Activated CD8-positive, alpha-beta T cell treated with anti-CD3 and anti-CD28 coated beads, Interleukin-2, amount 10 ng/mL, durations not matched to agents 7 days and 5 days (primary cell): Measurements from ENCODE around the gene GALT. TPM values are rescaled to one million over a fixed set of nuclear protein-coding genes. Genes with fewer than 3 reads are reported as not detected.

ENCODE experiments used
- total RNA-seq, 2 experiments: library from RNA; stranded (reverse); gene quantifications; one replicate each; pipeline ENCODE4 v1.2.3, GENCODE V29; 2021

Gene GALT
- total RNA-seq, 2 experiments from 2014 or later: 79.1 to 83.9 TPM

Other genes with a start within 250 kb of the GALT start
- 1 to 10 TPM; 7.5 to 8.3 TPM for gene FAM219A, start 188.1 kb upstream of the GALT start, total RNA-seq
- not detected for gene DNAI1, start 187.9 kb upstream of the GALT start, total RNA-seq
- gene ENHO, start 123.7 kb upstream of the GALT start, total RNA-seq: not detected
- not detected for gene CNTFR, start 57.0 kb upstream of the GALT start, total RNA-seq
- gene RPP25L, start 34.6 kb upstream of the GALT start, total RNA-seq: 10 to 100 TPM; 23.2 to 26.4 TPM
- gene DCTN3, start 26.2 kb upstream of the GALT start, total RNA-seq: 100 to 1,000 TPM; 134 to 140 TPM
- under 1 TPM in 1 of 2 experiments, not detected in 1; 0.34 TPM for gene ARID3C, start 17.6 kb upstream of the GALT start, total RNA-seq
- gene SIGMAR1, start 8.9 kb upstream of the GALT start, total RNA-seq: 10 to 100 TPM; 66.7 to 66.9 TPM
- gene IL11RA, start 5.5 kb downstream of the GALT start, total RNA-seq: 10 to 100 TPM; 33.0 to 38.8 TPM
- gene CCL27, start 16.0 kb downstream of the GALT start, total RNA-seq: not detected
- not detected for gene CCL19, start 44.6 kb downstream of the GALT start, total RNA-seq
- gene CCL21, start 63.5 kb downstream of the GALT start, total RNA-seq: not detected